NT2/D1 (cell line): ENCODE data around the gene IL1R2.

ENCODE experiments used
- YY1 ChIP-seq: IDR thresholded peaks from 2 replicates; pipeline ENCODE4 v1.6.1; 2011; ENCODE audit not compliant: insufficient read length, insufficient read depth
- ZNF274 ChIP-seq: IDR thresholded peaks from 2 replicates; pipeline ENCODE4 v1.6.1; 2011; ENCODE audit warnings: mild to moderate bottlenecking, low read depth, low read length

DNA sequence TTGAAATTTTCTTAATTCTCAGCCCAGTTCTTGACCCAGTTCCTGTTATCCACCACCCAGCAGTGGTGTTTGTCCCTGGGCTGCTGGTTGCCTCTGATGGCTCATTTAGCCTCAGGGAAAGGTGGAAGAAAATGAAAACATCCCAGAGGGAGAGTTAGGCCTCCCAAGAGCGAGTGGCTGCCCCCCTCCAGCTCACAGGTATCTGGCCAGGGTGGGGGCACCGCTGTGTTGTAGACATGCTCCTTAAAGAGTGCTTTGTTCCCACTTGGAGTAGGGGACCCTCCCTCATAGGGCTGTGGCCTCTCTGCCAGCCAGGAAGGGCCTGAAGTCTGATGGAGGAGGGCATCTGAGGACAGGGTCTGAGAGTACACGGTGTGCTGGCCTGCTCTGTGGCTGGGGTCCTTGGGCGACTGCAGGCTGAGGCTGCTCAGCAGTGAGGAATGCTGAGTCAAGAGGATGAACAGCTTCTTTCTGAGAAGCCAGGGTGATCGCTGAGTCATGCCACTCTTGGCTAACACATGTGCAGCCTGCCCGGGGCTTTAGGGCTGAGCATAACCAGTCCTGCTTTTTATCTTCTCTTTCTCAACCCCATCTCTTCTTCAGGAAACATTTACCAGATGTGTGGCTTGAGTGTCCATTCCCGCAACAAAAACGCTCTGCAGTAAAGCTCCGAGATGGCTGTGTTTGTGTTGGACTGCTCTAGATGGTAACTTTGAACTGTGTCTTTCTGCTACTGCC lies 72.3 kb downstream of the IL1R2 start:
- TF ChIP-seq YY1 (no peak), ZNF274 (no peak)
